Activated naive CD4-positive, alpha-beta T cell treated with anti-CD3 and anti-CD28 coated beads, Interleukin-2, amount 50 U/mL, for 16 hours (primary cell): ENCODE results near the gene PRR5.

Source experiments
- DNase-seq: peaks from one replicate; pipeline ENCODE4 v3.0.0-alpha.2; 2020

The PRR5 gene

DNA sequence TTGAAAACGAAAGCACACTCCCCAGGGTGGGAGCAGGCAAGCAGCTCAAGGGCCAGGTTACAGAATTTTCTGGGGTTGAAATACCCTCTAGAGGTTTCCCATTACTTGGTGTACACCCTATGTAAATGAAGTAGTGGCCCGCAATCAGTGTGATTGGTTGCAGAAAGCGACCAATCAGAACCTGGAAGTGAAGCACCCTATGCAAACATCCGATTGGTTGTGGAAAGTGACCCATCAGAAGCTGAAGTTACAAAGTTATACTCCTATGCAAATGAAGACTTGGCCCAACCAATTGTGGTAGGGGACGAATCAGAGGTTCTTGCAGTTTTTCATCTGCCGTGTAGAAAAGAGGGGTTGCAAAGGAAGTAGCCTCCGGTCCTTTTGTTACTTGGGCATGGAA is 19.2 kb downstream of the PRR5 start:
- DNase-seq: no peak

DNA sequence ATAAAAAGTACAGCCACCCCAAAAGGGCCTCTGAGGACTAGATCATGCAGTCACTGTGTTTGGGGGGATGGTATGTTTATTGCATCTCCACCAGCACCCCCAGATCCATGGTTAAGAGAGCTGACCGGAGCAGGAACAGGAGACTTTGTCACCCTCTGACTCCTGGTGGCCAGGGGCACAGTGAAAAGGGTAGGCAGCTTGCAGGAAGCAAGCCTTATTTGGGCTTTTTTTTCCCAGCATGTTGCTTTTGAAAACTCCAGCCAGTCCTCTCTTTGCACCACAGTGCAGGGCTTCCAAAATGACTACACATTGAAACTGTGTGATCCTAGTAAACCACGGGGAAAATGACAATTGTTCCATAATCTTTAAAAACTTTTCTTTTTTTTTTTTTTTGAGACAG is 20.6 kb downstream of the PRR5 start:
- no peak for DNase-seq

DNA sequence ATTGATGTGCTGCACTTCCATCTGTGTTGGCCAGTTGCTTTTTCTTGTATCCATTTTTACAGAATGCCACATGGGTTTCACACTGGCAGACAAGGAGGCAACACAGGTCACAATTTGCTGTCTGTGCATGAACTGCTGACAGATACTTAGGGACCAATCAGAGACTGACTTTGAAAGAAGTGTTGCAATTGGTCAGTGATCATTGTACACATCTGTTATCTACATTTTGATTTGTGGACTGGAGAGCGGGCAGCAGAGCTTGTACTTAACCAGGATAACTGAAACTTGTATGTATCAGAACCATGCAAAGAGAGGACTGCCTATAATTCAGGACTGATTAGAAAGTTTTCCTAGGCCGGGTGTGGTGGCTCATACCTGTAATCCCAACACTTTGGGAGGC is 21.8 kb downstream of the PRR5 start:
- DNase-seq: no peak

DNA sequence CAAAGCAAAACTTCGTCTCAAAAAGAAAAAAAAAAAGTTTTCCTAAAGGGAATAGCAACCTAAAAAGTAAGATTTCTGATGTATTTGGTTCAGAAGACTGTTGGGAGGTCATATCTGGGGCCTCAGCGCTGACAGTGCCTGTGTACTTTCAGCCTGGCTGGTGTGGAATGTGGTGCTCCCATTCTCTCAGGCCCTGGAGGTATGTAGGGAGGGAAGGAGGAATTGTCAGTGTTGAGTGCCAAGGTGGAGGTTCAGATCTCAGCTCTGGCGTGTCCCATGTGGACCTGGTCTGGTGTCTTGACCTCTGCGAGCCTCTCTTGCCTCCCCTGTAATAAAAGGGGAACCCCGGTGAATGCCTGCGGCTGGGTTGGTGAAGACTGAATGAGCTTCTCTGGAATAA is 22.4 kb downstream of the PRR5 start:
- DNase-seq: no peak

DNA sequence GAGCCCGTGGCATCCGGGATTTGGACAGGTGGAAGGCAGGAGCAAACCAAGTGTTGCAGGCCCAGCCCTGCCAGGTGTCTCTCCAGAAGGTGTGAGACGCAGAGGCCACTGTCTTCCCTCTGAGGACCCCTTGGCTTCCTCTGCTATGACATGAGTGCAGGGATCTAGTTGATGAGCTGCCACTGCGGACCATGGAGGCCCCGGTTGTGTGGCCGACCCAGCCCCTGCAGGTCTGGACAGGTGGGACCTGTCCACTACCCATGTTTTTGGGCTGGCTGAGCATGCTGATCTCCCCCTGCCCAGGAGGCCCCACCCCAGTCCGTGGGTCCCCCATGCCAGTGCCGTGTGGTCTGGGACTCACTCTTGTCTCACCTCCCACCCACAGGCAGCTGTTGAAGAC is 22.9 kb downstream of the PRR5 start:
- no peak for DNase-seq

DNA sequence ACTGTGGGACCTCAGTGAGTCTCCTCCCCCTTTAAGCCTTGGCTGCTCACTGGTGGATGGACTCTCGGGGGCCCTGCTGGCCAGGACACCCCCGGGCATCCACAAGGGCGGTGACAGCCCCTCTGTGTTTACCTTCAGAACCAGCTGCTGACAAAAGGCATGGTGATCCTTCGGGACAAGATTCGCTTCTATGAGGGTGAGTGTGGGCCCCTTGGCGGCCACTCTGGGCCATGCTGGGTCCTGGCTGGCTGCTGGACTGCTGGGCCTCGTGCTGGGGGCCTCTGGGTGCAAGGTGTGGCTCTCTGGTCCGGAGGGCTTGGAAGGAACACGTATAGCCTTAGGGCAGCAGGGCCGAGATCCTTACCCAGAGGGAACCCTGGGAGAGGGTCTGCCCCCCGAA is 24.4 kb downstream of the PRR5 start:
- no peak for DNase-seq

DNA sequence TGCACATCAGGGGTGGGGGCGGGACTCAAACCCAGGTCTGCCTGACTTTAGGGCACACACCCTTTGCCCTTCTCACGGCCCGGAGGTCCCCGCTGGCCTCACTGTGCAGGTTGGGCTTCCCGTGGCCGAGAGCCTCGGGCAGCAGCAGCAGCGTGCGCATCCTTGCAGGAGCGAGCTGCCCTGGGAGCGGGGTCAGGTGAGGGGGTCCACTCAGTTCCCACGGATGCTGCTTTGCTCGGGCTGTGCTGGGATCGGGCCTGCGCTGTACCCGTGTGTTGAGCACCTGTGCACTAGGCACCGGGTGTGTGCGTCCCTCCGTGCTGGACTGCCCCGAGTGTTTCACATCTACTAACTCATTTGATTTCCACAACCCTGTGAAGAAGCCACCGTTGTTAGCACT is 25.1 kb downstream of the PRR5 start:
- peak; percentile 8 for DNase-seq

DNA sequence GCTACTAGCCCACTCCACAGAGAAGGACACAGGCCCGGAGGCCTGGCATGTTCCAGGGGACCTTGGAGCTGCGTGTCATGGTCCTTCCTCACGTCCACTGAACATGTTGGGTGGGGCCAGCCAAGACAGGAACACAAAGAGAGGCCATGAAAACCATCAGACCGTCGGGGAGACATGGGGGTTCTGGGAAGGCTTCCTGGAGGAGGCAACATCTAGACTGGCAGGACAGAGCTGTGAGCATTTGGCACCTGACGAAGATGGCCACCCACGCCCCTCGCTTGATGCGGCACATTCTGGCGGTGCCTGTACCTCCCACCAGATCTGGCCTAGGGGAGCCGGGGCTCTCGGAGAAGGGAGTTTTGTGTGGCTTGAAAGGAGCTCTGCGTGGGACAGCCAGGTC is 25.7 kb downstream of the PRR5 start:
- DNase-seq: peak; percentile 7

DNA sequence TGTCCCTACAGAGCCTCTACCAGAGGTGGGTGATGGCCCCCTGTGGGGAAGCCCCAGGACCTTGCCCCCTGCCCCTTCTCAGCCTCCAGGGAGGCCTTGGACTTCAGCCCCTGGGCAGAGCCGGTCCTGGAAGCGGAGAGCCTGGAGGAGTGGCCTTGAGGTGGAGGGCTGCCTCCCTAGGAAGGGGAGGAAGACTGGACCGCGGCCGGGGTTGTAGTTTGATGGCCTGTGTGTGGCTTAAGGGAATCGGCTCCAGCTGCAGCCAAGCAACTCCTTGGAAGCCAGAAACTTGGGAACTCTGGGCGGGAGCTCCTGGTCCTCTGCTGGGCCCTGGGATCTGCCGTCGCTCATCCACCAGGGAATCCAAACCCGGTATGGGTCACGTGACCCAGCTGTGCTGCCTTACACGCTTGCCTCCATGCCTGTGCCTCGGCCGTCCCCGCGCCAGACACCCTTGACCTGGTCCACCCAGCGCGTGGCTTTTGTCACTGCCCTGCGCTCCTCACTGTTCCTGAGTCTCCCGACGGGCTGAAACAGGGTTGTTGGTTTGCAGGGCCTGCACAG is 26.8 kb downstream of the PRR5 start:
- no peak for DNase-seq

DNA sequence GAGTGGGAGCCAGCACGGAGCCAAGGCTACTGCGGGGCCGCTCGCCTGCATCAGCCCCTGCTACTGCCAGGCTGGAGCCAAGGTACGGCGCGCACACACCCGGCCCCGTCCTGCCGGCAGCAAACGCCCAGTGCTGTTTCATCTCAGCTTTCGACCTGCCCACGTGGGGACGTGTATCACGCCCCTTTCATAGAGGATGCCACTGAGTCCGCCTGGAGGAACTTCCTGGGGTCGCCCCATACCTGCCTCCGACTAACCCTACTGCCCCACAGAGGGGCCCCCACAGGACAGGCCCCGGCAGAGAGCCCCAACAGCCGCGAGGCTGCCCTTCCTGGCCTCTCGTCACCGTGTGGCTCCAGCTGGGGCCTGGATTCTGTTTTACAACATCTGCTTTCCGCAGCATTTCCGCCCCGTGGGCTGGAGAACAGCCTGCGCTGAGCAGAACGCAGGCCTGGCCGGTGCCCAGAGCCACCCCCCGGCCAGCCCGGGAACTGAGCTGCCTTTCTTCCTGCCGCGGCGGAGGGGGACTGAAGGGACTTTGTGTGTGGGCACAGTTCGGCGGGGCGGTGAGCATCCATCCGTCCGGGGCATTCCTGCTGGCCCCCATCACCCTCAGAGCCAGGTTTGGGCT is 27.5 kb downstream of the PRR5 start:
- DNase-seq: peak; percentile 10

DNA sequence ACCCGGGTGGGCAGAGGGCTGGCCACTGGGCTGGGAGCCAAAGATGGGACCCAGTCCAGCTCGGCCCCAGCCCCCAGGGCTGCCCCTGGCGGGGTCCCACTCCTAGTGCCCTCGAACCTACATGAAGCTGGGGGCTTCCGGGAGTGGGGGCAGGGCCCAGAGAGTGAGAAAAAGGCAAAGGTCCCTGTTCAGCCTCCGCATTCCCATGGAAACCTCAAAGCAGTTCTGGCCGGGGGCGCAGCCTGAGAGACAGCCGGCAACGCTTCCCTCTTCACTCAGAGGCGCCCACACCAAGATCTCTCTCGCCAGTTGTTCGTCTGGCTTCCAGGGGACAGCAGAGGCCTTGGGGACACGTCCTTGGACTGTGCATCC is 28.0 kb downstream of the PRR5 start:
- peak; percentile 8 for DNase-seq

DNA sequence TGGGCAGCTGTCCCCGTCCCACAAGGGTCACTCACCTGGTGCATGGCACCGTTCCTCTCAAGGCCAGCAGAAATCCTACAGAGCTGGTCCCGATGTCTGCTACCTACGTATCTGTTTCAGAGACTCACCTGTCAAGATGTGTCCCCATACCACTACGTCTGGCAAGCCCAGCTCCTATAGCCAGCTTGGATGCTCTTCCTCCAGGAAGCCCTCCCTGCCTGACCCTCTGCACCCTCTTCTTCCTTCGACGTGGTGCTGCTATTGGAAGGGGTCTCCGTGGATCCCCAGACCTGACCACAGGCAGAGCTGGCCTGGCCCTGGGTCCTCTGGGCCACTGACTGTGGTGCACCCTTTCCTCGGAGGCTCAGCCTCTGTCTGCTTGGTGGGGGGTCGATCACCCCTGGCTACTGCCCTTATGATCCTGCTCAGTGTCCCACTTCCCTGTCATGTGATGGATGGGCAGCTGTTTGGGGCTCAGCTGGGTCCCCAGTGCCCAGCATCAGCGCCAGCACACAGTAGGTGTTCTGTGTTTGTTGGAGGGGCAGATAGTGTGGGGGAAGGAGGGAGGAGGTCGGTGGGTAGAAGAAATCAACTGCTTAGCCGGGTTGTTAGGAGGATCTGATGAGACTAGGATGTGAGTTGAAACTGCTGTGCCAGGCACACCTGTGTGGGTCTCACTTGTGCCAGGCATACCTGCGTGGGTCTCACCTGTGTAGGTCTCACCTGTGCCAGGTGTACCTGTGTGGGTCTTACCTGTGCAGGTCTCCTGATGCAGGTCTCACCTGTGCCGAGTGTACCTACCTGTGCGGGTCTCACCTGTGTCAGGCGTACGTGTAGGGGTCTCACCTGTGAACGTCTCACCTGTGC is 28.7 kb downstream of the PRR5 start:
- DNase-seq: peak; percentile 7

DNA sequence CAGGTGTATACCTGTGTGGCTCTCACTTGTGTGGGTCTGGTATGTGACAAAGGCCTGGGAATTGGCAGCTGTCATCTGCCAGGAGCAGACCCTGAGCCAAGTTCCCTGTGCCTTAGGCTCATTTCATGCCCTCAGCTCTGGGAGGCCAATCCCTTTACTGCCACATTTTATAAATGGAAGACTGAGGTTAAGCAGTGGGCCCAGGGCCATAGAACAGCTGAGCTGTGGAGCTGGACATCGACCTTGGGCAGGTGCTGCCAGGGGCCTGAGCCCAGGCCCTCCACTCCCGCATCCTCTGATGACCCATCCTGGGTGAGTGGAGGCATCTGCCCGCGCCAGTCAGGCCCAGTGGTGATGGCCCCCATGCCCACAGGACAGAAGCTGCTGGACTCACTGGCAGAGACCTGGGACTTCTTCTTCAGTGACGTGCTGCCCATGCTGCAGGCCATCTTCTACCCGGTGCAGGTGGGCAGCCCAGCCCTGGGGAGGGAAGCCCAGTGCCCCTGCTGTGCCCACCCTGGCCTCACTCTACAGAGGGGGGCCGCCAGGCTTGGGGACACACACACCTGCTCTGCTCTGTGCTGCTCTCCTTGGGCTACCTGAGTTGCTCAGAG is 29.5 kb downstream of the PRR5 start:
- DNase-seq: peak; percentile 7

DNA sequence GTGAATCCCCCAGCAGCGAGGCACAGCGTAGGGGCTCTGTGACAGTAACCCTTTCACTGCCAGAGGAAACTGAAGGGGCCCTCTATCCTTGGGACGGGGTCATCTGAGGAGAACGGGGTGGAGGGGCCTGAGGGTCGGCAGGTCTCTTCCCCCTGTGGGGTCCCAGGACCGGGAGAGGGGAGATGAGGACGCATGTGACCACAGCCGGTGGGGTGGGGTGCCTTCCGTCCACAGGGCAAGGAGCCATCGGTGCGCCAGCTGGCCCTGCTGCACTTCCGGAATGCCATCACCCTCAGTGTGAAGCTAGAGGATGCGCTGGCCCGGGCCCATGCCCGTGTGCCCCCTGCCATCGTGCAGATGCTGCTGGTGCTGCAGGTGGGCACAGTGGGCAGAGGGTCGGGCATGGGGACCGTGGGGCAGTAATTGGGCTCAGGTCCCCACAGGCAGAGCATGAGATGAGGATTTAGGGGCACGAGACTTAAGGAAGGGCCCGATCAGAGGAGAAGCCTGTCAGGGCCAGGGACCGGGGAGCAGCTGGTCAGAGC is 30.1 kb downstream of the PRR5 start:
- peak; percentile 4 for DNase-seq

DNA sequence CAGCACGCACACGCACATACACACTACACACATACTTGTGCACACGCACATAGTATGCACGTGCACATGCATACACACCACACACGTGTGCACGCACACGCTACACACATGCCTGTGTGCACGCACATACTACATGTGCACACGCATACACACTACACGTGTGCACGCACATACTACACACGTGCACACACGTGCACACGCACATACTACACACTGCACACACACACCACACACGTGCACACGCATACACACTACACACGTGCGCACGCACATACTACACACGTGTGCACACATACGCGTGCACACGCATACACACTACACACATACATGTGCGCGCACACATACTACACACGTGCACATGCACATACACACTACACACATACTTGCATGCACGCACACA is 30.7 kb downstream of the PRR5 start:
- DNase-seq: no peak

DNA sequence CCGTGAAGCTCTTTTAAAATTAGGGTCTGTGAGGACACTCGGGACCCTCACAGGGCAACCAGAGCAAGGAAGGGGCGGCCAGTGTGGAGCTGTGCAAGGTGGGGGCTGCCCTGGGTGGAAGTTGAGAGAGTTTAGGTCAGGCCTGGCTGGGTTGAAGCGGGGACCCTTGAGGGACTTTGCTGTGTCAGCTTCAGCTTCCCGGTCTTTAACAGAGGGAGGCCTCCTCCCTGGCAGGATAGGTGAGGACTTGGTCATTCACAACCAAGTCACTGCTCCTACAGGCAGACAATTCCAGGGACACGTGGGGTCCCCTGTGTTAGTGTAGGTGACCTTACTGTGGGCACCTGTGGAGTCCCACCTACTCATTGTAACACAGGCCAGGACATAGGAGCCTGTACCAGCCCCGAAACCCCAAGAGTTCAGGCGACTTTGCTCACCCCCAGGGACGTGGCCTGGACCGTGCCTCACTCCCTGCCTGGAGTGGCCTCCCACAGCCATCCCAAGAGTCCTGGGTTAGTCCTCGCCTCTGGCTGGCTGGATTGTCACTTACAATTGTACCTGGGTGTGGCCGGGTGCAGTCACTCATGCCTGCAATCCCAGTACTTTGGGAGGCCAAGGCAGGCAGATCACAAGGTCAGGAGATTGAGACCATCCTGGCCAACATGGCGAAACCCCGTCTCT is 31.6 kb downstream of the PRR5 start:
- no peak for DNase-seq

DNA sequence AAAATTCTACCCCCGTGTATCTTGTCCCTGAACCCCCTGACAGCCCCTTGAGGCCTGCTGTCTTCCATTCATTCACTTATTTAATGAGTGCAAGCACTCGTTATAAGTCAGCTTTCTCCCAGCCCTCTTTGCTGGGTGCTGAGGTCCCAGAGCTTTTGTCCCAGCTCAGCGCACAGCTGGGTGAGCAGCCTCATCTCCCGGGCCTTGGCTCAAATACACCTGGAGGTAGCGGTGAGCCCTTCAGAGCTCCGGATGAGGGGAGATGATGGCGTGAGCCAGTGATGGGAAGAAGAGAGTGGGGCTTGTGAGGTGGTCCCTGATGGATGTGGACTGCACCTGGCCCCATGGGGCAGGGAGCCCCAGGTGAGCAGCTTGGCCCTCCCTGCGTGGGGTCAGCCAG is 32.3 kb downstream of the PRR5 start:
- DNase-seq: no peak

DNA sequence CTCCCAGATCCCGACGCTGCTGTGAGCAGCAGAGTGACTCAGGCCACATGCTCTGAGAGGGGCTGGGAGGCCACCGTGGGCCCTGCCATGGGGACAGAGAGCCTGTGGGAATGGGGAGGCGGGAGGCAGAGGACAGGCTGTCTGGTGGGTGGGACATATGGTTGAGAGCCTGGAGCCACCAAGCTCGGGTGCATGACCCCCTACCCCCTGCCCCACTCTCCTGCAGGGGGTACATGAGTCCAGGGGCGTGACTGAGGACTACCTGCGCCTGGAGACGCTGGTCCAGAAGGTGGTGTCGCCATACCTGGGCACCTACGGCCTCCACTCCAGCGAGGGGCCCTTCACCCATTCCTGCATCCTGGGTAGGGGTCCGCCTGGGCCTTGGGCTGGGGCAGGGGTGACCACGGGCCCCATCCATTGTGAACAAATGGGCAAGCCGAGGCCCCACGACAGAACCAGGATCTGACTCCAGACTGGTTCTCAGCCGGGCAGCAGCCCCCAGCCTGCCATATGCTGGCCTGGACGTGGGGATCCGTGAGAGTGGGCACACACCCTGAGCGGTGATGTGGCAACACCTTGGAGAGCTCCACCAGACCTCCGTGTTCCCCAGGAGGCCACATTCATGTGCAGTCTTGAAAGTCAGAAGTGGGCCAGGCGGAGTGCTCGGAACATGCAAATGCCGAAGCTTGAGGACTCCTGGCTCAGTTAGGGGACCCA is 33.0 kb downstream of the PRR5 start:
- no peak for DNase-seq

DNA sequence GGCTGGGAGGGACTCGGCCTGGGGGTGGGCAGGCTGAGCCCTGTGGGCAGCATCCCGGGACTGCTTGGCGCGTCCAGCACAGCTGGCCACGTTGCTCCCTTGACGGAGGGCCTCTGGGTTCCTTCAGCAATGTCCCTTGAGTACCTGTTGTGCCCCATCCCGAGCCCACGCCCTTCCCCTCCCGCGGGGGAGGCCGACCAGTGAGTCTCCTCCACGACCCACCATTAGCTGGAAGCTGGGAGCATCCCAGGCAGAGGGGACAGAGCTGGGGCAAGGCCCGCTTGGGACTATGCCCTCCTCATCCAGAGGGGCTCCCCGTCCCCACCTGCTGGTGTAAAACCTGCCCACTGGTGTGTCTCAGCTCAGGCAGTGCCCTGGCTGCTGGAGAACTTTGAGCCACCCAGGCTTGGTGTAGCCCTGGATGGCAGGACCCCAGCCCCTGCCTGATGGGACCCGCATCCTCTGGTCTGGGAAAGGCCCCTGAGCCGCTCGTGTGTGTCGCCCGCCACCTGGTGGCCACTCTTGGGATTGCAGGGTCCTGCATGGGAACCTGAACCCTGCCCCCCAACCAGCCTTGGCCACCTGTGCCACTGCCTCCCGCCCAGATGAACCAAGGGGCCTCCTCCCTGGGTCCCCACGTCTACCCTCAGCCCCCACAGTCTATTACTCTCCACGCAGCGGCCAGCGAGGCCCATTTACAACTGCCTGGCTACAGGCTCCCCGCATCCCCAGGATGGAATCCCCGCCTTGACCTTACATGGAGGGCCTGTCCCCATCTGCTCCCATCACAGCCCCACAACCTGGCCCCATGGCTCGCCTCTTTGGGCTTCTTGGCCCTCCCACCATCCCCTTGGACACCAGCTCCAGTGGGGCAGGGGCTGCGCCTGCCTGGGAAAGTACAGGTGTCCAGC is 33.8 kb downstream of the PRR5 start:
- DNase-seq: peak; percentile 81

DNA sequence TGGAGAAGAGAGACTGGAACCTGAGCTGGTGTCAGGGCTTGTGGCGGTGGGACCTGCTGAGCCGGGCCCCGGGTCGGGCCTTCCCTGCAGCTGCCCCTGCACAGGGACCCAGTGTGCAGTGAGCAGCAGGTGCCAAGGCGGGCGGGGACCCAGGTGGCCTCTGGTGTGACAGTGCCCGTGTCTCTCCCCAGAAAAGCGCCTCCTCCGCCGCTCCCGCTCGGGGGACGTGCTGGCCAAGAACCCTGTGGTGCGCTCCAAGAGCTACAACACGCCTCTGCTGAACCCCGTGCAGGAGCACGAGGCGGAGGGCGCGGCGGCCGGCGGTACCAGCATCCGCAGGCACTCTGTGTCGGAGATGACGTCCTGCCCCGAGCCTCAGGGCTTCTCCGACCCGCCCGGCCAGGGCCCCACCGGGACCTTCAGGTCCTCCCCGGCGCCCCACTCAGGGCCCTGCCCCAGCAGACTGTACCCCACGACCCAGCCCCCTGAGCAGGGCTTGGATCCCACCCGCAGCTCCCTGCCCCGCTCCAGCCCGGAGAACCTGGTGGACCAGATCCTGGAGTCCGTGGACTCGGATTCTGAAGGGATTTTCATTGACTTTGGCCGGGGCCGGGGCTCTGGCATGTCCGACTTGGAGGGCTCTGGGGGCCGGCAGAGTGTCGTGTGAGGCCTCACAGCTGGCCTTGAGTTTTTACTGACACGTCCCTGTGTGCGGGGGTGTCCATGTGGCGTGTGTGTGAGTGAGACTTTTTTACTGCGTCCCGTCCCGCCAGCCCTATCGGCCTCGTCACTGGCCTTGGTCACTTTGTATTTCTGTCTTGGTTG is 34.8 kb downstream of the PRR5 start:
- no peak for DNase-seq
